Measurements from ENCODE around the gene SACM1L.

DNA sequence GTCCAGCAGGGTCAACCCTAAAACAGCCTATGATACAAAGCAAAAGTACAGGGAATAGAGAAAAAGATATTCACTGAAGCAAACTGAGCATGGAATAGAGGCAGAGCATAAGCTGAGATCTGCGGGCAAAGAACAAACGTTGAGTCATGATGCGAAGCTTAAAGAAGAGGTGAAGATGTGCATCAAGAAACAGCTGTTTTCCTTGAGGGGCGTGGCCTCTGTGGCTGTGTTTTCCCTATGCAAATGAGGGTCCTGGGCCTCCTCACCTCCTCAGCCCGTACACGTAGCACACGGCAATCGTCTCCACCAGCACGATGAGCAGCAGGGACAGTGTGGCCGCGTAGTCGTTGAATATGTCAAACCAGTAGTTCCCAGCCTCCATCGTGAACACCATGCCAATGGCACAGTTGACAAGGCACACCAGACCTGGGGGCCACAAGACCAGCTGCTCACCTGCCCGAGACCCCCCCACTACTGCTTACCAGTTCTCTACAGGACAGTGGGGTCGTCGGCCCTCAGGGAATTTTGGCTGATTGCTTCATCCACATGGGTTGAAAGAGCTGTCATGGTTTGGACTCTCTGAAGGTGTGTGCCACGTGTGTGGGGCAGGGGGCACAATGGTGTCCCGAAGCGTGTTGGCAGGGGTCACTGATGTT, 73.6 kb downstream of the SACM1L start:
- TF ChIP-seq, protein P1, sequence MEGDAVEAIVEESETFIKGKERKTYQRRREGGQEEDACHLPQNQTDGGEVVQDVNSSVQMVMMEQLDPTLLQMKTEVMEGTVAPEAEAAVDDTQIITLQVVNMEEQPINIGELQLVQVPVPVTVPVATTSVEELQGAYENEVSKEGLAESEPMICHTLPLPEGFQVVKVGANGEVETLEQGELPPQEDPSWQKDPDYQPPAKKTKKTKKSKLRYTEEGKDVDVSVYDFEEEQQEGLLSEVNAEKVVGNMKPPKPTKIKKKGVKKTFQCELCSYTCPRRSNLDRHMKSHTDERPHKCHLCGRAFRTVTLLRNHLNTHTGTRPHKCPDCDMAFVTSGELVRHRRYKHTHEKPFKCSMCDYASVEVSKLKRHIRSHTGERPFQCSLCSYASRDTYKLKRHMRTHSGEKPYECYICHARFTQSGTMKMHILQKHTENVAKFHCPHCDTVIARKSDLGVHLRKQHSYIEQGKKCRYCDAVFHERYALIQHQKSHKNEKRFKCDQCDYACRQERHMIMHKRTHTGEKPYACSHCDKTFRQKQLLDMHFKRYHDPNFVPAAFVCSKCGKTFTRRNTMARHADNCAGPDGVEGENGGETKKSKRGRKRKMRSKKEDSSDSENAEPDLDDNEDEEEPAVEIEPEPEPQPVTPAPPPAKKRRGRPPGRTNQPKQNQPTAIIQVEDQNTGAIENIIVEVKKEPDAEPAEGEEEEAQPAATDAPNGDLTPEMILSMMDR (conservative IDR thresholded peaks at IDR 0.05; ENCODE audit: low read length) = no peak
- TF ChIP-seq EZH2phosphoT487 (IDR thresholded peaks at IDR 0.05; ENCODE audit: borderline replicate concordance) = no peak
